CD4-positive, alpha-beta T cell treated with Interleukin-6 for 4 hours (primary cell): ENCODE data around the gene PRCD.
"Not testable (repeated sequence)": the region's sequence is repeated elsewhere in the genome, so short reads cannot be mapped to it uniquely, and the experiment has no call there.

Source experiments
- DNase-seq: peaks from one replicate; pipeline ENCODE4 v3.0.0-alpha.2; 2020; ENCODE audit warnings: mixed read lengths

The PRCD gene

DNA sequence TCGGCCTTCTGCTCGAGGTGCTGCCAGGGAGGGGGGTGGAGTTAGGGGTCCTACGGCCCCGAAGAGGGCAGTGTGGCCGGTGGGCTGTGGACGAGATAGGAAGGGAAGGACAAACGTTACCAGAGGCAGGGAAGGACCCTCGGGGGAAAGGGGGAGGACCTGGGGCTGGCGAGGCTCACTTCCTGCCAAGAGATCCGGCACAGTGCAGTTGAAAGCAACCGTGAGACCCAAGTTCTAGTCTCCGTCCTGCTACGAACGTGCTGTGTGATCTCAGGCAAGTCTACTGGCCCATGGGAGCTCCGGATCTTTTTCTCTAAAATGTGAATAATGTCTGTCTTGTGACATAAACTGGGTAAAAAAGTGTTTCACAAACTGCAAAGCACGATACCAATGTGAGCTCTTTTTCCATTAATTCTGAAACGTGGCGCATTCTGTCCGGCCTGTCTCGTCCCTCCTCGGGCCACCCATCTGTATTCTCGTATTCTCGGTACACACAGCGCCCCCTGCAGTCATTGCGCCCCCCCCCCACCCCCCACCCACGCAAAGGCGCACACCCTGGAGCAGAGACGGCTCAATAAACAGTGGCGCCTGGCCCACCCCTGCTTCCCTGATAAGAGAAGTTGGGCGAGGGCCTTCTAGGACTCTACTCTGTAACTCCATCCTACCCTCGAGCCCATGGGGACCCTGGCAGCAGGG, 11.2 kb upstream of the PRCD start:
- DNase-seq: peak; percentile 16

DNA sequence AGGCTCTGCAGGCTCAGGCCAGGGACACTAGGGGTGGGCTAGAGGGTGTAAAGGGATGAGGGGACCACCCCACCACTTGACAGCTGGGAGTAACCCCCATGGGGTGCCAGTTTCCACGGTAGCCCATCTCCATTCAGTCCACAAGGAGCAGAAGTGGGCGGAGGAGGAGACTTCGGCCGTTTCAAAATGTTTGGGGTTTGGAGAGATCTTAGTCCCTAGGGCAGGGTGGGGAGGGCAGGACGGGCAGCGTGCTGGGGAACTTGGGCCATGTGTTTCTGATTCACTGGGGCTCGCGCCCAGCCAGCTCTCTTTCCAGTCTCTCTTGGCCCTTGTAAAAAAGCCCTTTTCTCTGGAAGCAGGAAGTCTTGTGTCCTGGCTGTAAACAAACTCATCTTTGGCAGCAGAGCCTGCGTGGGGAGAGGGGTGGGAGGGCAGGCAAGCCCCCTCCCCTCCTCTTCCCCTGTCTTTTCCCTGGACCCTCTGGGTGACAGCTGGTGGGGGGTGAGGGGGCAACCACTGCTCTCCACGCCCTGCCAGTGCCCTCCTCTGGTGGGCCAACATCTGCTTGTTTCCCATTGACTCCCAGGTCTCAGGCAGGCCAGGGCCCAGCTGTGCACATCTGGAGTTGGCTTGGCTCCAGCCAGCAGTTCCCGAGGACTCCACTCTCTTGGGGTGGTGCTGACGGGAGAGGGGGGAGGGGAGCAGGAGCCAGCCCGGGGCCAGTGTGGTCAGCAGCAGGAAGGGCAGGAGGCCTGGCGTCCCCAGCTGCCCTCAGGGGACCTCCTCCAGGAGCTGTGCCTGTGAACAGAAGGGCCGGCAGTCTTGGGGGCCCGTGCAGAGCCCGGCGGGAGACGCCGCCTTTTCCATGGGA, 10.4 kb upstream of the PRCD start:
- no peak for DNase-seq

DNA sequence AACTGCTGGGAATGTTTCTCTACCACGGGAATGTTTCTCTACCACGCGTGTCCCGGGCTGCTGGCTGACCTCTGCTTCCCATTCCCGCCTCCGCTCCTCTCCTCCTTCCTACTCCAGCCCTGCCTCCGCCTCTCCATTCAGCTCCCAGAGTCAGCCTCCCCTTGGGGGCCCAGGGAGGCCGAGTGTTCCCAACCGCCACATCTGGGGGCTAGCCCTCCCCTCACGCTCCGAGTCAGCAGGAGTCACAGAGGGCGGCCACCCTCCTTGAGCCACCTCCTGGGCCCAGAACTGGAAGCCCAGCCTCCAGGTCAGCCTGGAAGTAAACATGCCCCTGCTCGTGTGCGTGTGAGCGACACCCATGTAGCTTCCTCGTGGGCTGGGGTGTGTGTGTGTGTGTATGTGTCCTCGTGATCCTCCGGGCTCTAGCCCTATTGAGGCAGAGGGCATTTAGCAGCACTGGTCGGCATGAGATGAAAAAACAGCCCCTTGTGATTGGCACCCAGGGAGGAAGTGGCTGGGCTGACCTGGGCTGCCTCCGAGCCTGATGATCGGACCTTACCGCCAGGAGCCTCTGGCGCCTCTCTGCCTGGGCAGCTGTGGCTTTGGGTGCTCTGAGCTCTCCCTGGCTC, 9.6 kb upstream of the PRCD start:
- DNase-seq: no peak

DNA sequence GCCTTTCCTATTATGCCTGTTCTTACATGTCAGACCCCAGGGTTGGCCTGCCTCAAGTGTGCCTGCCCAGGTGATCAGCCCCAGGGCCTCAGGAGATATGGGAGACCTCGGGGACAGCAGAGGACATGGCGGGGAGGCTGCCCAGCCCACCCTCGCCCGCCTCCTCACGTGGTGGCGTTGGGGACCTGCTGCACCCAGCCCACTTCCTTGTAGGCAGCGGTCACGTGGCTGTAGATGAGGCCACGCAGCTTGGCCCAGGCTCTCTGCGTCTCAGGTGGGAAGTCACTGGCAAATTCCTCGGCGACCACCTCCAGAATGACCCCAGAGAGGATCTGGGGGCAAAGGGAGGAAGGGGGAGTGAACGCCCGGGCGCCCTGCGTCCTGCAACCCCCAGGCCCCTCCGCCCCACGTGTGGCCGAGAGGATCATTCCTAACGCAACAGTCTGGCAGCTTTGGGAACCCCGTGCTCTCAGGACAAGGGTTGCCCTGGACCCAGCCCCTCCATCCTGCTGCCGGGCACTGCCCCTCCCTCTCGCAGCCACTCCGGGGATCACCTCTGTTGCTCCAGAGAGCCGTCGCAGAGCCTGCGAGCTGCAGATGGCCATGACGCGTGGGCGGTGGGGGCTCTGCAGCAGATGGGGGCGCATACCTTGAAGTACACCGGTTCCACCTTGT, 8.9 kb upstream of the PRCD start:
- DNase-seq: no peak

DNA sequence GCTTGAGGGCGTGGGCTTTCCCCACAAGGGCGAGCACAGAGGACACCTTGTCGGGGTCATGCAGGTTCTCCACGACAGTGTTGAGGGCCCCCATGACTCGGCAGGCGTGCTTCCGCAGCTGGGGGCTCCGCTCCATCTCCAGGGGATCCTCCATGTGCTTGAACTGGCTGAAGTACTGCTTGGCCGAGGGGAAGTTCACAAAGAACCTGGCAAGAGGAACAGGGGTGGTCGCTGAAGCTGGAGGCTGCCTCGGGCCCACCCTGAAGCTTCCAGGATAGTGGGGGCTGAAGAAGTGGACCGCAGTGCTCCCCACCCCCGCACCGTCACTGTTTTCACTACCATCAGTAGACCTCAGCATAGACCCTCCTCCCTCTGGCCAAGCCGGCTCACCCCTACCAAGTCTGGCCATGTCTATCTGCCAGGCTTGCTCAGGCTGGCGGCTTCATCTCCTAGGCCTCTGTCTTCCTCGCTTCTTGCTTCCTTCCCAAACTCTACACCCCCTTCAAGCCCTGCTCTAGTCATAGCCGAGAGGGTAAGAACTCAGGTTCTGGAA, 8.3 kb upstream of the PRCD start:
- no peak for DNase-seq

DNA sequence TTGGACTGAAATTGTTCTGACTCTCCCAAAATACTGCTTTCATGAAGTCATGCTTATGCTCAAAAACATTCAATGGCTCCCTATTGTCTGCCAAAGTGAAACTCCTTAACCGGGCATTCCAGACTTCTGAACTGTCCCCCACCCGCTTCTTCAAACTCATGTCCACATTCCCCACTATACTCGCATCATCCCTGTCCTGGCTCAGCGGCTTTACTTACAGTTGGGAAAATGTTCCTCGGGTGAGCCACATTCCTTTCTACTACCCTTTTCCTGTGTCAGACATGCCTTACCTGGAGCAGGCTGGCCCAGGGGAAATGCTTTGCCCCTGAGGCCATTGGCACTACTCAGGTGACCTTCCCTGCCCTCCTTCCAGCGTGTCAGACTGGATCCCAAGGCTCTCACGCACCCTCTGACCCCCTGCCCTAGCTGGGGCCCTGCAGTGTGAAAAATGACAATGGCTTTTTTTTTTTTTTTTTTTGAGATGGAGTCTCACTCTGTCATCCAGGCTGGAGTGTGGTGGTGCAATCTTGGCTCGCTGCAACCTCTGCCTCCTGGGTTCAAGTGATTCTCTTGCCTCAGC, 7.7 kb upstream of the PRCD start:
- DNase-seq: no peak

DNA sequence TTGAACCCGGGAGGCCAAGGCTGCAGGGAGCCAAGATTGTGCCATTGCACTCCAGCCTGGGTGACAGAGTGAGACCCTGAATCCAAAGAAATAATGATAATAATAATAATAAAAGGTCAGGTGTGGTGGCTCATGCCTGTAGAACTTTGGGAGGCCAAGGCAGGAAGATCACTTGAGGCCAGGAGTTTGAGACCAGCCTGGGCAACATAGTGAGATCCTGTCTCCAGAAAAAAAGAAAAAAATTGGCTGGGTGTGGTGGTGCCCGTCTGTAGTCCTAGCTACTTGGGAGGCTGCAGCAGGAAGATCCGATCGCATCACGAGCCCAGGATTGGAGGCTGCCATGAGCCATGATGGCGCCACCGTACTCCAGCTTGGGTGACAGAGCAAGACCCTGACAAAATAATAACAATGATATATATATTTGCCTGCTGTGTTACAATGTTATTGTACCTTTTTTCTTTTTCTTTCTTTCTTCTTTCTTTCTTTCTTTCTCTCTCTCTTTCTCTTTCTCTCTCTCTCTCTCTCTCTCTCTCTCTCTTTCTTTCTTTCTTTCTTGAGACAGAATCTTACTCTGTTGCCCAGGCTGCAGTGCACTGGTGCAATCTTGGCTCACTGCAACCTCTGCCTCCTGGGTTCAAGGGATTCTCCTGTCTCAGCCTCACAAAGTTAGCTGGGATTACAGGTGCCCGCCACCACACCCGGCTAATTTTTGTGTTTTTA, 6.0 kb upstream of the PRCD start:
- not testable (repeated sequence) for DNase-seq

DNA sequence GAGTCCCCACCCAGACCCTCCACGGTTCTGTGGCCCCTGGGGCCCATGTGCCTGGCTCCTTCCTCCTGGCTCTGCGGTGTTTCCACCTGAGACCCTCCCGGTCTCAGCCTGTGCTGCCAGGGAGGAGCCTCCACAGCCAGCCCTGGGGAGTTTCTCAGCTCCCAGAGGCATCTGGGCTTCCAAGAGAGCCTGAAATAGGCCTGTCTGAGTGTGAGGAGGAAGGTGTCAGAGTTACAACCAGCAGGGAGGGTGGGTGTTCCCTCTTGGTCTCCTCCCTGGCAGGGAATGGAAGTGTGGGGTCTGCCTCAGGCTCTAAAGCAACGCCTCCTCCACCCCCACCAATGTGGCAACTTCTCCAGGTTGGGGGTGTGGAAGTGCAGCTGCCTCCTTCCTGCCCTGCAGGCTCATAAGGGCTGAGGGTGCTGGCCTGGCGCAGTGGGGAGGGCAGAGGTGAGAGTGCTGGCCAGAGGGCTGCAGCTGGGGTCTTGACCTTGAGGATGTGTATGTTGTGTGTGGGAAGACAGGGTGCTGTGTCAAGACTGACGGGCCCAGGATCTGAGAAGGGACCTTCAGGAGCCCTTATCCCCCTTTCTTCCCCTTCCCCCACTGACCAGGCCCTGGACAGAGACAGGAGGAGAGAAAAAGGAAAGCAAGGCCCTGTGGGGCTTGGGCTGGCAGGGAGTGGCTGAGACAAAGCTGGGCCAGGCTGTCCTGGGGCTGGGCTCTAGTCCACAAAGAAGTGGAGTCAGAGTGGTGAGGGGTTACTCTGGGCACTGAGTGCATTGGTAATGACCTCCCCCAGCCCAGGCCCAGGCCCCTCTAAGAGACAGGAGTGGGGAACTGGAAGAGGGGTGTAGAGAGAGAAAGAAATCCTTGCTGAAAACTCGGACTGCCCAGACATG, 4.8 kb upstream of the PRCD start:
- DNase-seq: no peak

DNA sequence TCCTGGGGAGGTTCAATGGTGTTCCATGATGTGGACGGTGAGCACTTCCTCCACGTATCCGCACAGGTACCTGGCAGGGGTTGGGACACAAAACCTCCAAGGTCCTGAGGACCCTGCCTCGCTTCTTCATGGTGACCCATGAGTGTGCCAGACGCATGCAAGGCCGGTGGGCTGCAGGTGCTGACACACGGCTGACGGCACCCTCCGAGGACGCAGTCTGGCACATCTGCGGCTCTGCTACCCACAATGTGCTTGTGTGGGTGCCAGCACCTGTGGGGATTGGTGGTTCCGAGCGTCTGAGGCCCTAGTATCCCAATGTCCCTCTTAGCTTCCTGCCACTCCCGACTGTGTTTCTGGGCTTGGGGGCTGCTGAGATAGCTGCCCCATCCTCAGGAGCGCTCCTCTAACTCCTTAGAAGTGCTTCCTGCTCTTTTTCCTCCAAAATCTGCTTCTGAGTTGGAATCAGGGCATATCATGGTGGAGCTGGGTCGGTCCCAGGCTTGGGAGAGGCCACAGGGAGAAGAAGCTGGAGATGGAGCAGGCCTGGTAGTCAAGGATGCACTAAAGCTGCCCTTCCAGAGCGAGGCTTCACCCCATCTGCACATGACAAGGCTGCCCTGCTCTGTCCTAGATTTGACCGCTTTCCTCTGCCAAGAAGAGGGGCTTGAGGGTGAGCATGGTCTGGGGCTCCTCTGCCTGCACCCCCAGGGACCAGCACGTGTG, 3.9 kb upstream of the PRCD start:
- no peak for DNase-seq

DNA sequence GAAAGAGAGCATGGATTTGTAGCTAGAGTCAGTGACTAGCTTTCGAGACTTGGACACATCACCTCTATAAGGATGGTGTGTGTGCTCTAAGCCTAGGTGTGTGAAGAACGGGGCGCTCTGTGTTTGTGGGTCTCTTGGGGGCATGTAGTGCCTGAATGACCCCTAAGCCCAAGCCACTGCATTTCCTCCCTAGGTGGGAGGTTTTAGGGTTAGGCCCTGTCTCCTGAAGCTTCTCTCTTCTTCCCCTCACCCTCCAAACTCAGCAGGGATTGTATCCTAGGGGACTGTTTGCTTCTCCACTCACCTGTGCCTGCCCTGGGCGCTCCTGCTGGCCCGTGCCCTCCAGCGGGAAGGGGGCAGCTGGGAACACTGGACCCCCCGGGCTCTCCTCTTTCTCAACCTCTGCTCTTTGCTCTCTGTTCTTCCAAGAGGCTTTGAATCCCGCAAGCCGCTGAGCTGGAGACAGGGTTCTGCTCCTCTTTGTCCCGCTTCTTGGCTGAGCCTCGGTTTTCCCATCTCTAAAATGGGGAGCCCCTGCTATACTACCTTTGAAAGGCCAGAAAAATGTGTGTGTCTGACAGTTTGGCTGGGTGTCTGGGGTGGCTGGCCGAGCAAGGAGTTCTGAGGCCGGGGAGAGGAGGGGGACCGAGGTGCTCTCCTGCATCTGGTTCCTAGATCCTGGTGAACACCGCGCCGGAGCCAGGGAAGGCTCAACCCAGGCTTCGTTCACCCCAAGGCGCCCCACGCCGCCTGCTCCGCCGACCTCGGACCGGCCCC, 3.1 kb upstream of the PRCD start:
- no peak for DNase-seq

DNA sequence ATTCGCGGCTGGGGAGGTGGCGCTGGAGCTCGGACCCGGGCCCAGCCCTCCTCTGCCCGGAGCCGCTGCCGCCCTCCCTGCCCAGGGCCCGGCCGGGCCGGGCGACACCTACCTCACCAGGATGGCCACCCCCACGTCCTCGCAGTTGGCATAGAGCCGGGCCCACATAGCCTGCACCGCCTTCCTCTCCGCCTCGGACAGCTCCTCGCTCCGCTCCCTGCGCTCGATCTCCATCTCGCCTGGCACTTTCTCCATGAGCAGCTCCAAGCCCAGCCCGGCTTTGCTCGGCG, 2.6 kb upstream of the PRCD start:
- no peak for DNase-seq

DNA sequence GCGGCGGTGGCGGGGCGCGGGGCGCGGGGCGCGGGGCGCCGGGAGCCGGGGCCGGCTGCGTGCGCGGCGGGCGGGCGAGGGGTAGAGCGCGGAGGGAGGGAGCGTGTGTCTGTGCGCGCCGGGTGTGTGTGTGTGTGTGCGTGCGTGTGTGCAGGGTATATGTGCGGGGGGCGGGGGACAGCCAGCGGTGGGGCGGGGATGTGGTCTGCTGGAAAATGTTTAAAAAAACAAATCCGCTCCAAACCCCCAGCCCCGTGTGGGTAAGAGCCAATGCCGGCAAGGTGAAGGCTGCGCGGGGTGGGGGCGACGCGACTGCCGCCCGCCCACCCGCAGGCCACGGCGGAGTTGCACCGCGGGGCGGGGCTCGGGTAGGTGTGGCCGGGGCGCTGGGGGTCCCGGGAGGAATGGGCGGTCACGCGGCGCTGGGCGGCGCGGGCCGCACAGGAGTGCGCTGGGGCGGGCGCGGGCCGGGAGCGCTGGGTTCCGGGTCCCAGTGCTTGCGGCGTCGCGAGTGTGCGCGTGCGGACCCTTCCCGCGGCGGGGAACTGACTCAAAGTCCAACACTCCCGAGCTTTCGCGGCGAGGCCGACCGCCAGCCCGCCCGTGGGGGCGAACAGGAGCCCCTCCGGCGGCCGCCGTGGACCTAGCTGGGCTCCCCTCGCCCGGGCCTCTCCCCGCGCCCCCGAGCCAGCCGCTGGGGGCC, 2.1 kb upstream of the PRCD start, which contains the start of gene CYGB:
Gene CYGB, minus strand, starts transcription at position 132 of the 703 bp plus-strand sequence. CDS start 167 bp downstream, outside the sequence.
- no peak for DNase-seq

DNA sequence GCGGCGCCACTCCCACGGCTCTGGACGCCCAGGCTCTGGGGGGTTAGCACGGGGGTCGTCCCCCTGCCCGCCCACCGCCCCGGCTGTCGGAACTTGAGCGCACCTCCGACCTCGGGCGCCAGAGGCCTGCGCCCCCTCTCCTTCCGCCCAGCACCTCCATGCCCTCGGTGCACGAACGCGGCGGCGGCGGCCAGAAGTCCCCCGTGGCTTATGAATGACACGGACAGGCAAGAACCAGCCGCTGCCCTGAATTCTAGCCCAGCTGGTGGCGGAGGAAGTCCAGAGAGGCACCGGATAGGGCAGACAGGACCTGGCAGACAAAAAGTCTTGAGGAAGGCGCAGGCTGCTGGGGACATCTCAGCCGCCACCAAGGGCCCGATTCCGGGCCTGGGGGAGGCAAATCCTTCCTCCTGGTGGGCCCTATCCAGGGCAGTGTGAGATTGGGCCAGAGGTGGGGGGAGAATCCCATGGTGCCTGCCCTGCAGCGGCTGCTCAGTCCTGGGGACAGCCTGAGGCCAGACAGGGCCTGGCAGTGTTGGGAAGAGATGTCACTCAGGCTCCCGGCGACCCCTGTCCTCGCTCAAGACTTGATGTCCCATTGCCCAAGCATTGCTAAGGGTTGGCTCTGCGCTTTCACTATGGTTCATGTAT, 1.4 kb upstream of the PRCD start:
- no peak for DNase-seq

DNA sequence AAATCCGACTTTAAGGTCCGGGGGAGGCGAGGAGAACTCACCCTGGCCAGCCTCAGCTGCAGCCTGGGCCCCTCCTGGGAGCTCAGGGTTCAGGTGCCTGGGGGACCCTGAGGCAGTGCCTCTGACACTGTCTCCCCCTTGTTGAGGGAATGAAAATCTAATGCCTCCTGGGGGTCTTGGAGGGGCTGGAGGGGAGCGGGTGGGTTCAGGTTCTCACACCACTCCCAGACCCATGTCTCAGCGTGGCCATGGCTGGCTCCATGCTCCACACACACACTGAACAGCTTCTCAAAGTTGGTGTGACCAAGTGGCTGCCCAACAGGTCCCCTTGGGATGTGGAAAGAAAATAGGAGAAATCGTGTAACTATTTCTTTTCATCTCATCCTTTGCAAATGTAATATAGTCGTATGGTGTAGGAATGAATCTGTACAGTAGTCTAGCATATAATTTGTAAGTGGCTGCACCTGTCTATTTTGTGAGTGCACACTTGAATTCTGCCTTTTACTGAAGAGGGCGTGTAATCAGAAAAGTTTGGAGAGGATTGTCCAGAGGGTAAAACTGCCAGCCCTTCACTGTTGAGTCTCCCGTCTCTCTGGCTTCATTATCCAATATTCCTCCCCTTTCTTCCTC, 788 bp upstream of the PRCD start:
- no peak for DNase-seq

DNA sequence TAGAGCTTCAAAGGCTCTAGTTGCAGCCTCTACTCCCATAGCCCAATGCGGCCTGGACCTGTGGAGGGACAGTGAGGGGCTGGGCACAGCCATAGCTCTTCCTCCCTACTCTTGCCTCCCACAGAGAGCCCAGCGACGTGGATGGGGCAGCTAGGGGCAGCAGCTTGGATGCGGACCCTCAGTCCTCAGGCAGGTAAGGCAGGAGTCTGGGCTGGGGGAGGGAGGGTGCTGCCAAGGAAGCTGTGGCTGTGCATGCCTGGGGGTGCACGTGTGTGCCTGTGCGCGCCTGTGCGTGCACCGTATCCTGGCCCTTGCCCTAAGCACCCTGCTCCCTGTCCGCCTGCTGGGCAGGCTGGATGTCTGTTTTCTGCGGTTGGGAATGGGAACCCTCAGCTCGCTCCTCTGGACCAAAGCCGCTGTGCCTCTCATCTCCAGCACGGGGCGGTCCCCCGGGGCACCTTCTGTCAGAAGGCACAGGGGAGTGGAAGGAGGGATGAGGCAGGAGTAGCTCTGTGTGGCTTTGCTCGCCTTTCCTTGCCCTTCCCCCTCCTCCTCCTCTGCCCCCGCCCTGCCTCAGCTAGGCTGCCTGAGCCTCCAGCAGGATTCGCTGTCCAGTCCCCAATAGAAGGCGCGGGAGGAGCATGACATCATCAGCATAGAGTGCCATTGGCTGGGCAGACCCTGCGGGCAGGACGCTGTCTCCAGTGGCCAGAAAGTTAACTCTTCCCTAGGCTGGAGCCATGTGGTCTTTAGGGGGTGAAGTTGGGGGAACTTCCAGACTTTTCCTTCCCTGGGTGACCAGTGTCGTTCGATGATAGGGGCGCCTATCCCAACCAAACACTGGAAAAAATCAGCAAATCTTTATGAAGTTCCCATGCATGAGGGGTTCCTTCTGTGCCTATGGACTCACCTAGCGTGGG, 797 bp downstream of the PRCD start:
- peak; percentile 23 for DNase-seq

DNA sequence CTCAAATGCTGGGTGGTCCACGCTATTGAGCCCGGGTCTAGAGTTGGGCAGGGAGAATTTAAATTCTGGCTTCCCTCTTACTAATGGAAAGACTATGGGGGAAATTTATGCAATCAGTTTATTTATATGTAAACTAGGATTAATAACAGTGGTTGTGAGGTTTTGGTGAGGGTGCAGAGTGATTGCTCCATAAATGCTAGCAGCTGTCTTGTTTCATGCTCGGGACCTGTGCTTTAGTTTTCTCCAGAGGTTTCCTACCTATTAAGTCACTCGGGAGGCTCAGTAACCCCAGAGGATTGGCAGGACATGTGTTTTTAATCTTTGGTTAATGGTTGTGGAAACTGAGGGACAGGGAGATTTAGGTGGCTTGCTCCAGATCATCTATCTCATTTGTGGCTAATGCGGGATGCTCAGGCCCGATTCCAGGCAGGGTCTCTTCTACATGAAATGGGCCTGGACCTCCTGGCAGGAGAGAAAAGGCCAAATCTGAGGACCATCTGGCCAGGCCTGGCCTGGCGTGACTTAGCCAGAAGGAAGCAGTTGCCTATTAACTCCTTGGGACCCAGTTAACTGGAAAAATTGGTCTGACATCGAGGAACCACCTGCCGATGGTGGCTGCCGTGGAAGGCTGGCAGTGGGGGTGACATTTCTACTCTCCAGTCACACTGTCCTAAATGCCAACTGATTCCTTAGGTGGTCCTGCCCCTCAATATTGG, 2.1 kb downstream of the PRCD start:
- no peak for DNase-seq
